NCI-H82 treated with DMSO at 0.1 percent for 48 hours (cell line): ENCODE measurements around the gene MYRIP.

Experiments
- DNase-seq: peaks from one replicate; lab custom pipeline; 2025; ENCODE audit not compliant: unreplicated experiment; lab: John Stamatoyannopoulos, UW

Gene MYRIP

DNA sequence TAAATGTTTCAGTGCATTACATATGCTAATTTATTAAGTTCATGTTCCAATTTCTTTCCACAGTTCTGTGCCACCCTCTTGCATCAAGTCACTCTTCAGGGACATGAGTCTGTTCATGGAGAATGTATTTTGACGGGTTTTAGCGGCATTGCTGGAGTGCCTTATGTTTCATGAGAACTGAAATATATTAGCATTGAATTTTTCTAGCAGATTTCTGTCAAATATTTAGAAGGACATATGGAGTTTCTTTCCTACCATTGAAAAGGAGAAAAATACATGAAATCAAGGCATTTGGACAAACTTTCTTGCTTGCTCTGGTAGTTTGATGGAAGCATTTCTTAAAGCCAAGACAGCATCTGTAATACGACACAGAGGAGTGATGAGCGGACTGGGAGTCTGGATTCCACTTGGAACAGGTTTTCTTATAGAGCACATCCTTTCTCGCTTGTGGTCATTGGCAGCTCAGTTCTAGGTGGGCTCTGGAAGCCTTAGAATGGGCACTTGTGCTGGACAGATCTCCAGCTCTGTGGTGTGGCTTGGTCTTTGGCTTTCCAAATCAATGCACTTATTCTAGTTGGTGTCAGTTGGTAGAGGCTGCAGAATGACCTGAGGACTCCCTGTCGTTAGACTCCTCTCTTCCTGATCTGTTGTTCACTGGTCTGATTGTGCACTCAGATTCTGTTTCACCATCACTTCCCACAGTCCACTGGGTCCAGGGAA is 415.5 kb downstream of the MYRIP start:
- no peak for DNase-seq

DNA sequence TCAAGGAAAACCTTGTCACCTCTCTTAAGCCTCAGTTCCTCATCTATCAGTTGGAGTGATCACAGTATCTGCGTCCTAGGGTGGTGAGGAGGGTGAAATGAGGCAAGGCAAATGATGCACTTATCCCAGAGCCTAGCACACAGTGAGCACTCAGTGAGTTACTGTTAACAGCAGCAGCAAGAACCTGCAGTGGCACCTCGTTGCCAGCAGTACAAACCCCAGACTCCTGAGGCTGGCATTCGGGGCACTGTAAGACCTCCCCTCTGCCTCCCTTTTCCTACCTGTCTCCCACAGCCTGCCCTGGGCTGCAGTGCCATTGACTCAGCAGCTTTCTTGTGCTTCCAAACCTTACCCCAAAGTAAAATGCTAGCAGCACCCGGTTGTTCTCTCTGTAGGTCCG is 417.2 kb downstream of the MYRIP start:
- no peak for DNase-seq

DNA sequence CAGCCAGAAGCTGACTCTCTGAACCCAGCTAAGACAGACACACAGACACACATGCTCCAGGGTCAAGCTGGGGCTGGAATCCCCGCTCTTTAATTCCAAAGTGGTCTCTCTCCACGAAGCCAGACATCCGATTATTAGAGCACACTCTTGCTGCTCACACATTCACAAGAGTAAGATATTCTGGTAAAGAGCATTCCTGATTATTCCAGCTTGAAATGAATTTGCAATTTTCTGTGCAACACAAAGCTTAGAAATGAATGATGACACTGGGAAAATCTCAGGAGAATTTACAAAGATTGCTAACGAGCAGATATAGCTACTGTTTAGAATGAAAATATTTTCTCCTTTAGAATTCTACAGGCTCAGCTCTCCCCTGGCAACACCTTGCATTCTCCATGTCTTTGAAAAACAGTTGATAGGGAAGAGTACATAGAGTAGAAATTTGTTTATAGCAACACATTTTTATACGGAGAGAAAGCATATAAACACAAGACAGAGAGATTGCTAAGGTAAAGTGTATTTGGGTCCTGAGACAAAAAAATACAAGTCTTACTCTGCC is 419.5 kb downstream of the MYRIP start:
- DNase-seq, result no peak

DNA sequence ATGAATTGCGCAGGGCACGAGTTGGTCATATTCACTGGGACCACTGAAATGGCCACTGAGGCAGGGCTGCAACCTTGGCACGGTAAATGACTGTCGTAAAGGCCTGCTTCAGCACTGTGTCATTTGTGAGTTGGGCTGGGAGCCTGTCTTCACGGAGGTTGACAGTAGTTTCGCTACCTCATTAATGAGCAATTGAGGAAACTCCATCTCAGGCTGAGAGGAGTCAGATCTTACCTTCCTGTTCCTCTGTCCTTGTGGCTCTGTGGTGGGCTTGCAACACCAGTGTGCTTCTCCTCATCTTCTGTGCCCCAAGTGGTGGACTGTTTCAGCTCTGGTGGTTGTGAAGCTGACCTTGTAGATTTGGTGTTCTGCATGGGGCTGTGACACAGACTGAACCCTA is 420.0 kb downstream of the MYRIP start:
- DNase-seq, result no peak

DNA sequence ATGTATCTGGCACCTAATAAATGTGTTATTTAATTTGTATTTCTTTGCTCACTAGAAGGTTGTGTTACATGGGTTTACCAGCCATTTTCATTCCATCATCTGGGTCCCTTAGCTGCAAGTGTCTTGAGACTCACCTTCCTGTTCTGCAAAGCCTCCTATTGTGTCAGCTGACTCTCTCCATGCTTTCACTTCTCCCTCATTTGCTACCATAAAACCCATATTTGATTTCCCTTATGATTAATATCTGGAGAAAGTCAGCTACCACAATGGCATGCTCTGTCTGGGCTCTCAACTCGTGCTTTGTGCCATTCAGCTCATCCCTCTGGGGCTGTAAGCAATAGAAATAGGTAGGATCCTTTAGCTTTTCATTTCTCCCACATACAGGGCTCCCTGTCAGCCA is 420.6 kb downstream of the MYRIP start:
- no peak for DNase-seq

DNA sequence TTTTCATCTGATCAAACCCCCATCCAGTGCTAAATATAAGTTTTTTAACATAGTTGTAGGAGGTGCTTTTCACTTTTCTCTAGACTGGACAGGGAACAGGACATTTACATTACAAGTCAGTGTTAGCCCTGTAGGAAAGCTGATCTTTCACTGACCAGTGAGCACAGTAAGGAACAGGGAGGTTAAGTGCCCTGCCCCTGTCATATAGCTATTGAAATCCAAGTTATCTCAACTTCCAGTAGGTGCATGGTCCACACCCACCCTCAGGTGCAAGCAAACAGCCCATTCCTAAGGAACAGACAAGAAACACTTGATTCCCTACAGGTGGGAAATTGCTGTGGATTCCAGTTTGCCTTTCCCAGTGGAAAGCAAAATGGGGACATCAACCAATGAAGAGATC is 421.0 kb downstream of the MYRIP start:
- DNase-seq, result no peak

DNA sequence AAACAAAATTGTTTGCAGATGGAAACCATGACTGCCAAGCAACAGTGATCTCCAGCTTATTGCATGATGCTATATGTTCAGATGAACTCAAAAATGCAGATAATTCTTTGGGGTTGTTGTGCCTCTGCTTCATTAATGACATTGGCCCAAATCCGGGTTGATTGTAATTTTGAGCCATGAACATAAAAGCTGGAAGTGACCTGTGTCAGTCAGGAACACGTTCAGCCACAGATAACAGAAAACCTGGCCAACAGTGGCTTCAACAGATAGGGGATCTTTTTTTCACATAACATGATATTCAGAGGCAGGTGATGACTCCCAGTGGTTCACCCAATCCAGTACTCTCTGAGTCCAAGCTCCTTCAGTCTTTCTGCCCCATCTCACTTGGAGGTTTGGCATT is 423.2 kb downstream of the MYRIP start:
- DNase-seq, result no peak

DNA sequence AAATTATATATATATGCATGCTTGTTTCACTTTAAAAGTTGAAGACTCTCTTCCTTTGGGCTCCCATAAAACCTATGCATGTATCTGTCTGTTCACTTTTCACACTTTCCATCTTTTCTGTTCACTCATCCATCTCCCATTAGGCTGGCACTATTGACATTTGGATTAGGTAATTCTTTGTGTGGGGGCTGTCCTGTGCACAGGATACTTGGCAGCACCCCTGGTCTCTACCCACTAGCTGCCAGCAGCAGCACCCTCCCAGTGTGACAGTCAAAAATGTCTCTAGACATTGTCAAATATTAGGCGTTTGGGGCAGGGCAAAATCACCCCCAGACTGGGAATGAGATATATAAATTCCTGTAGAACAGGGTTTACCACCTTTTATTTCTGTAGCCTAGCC is 427.8 kb downstream of the MYRIP start:
- DNase-seq, result no peak

DNA sequence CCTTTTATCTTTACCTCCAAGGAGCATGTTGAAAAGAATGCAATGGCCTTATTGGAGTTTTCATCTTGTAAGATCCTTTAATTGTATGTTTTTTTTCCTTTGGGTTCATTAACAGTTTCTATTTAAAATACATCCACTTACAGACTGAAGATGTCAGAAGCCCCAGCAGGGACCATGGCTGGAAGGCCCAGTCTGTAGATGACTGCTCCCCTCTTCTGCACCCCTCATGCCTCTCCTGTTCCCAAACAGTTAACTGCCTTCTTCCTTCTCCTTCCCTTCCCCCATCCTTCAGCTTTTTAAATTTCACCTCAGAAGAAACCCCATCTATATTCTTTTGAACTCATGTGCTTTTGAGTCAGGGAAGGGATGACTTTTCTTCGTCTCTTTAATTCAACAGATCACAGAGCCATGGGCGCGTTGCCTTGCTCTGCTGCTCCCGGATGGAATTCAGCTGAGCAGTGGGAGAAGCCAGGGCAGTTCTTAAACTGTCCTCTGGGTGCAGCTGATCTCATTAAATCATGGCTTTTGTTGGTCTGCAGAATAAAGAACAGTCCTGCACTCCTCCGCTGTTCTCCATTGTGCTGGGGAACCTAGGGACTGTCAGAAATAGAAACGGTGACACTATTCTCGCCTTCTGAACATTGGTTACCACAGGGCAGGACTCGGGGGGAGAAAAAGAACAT is 428.6 kb downstream of the MYRIP start:
- no peak for DNase-seq

DNA sequence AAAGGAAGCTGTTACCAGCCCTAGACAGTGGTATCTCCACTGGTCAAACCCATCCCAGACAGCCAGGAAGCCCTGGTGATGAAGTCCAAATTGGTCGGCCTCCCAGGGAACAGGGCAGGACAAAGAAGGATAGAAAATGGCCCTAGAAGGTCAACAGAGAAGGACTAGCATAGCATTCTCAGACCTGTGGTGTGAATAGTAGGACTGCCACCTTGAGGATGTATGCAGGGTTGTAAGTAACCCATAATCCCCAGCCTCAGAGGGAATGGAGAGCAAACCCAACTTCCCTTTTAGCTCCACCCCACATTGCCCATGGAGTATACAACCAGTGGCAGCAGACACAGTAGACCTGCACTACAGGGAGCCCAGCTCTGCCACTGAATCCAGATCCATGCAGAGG is 431.5 kb downstream of the MYRIP start:
- DNase-seq, result no peak

DNA sequence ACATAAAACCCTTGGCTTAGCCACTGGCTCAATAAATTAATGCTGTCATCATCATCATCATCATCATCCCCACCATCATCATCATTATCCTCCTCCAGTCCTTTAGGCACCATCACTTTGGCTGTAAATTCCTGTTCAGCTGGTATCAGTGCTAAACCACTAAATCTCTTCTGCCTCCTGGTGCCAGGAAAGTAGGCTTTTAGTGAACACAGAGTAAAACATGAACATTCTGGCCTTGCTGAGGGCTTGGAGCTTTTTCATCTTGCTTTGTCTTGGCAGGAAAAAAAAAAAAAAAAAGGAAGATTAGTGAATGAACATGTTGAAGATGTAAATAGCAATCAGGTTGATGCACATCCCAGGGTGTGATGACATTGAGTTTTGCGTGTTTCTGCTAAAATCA is 432.8 kb downstream of the MYRIP start:
- no peak for DNase-seq

DNA sequence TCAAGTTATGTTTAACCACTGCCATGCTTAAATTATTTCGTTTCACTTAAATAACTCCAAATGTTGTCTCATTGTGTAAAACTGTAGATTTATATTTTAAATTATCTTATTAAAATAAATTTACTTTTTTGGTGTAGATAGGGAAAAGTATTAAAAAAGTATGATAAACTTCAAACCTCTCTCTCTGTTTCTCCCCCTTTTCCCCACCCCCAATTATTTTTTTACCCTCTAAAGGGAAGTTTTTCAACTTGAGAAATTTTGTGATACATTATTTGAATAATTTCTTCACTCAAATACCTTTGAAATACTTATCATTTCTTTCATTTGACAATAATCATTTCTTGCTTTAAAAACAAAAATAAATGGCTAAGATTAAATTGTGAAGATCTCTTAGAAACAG is 433.2 kb downstream of the MYRIP start:
- DNase-seq, result no peak

DNA sequence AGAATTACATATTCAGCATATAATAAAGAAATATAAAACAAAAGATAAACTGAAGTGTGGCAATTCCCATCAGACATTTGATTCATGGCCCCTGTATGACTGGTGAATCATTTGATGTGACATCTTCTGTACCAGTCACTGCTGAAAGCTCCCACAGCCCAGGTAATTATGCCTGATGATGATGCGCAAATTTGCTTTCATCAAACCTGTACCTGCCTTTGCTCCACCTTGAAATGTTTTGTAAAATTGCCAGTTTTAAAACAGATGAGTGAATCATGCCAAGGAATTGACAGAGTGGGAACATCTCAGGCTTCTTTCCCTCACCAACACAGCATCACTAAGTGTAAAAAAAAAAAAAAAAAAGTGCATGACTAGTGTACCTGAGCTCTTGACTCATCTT is 433.6 kb downstream of the MYRIP start:
- no peak for DNase-seq

DNA sequence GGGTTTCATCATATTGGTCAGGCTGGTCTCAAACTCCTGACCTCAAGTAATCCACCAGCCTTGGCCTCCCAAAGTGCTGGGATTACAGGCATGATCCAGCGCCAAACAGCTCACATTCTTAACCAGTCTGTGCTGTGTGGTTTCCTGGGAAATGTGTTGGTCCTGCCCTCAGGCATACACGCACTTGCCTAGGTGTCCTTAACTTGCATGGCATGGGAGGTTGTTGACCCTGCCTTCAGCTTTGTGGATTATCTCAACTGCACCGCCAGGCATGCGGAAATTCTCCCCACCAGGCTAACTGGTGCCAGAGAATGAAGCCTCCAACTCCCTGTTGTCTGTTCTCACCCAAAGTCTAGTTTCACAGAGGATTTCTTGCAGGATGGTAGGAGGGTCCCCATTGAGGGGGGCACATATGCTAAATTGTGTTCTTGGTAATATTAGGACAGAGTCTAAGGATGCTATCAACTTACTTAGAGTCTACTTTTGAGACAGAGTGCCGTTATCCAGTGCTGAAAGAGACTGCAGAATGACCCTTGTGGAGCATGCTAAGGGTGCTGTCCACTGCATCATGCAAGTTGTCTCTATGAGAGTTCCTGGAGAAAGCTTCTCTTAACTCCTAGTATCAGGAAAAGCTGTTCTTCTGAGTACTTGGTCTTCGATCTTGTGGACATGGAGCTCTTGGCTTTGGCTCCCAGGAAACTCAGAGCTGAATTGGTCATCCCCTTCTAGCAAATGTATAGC is 438.5 kb downstream of the MYRIP start:
- DNase-seq, result no peak

DNA sequence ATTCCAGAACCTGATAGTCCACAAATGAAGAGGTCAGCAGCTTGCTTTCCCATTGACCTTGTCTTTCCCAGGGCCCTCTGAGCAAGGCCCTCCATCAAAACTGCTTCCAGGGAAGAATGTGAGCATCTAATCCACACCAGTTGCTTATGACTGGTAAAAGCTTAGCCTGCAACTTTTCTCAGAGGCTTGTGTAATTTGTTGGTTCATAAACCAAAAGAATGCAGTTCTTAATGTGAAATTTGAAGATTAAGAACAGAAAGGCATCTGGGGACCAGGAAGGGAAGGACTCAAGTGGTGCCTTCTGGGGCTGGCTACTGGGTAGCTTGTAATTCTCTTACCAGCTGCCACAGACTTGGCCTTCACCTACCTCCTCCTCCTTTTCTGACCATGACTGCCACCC is 439.2 kb downstream of the MYRIP start:
- DNase-seq, result no peak

DNA sequence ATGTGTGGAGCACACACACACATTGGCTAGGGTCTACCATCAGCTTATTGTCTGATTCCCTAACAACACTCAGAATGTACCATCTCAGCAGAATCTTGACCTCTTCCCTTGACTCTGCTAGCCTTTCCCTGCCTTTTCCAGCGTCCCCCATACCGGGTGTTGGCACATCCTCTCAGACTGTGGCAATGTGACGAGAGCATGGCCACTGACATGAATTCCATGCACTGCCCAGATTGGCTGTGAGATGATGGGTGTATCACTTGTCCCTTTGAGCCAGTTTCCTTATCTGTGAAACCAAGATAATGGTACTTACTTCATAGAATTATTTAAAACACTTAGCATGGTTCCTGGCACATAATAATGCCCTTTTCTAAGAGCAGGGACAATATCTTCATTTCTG is 439.8 kb downstream of the MYRIP start:
- DNase-seq, result no peak

DNA sequence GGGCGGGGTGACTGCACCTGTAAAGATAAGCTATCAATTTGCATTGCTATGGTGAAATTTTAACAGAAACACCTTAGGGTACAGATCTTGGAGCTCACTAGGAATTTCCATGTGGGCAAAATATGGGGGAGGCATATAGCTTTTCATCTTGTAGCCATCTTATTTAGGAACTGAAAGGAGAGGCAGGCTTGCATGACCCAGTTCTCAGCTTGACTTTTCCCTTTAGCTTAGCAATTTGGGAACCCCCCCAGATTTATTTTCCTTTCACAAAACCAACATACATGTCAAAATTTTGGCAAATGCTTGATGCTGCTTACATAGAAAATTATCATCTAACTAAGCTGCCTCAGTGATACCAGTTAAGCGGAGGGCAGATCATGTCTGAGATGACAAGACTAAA is 445.1 kb downstream of the MYRIP start:
- no peak for DNase-seq

DNA sequence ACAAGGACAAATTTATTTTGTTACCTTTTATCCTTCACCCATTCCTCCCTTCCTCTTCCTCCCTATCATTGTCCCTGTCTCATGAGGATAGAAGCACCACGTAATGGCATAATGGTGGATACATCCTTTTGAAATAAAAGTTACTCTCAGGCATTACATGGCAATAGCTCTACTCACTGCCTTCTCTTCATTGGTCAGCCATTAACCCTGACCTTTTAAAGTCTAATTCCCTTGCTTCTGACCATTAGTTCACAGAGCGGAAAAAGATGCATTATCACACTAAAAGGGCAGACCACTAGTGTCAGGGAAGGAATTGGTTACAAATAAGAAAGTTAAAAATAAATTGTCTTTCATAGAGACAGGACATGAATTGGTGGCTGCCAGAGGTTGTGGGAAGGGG is 445.5 kb downstream of the MYRIP start:
- no peak for DNase-seq

DNA sequence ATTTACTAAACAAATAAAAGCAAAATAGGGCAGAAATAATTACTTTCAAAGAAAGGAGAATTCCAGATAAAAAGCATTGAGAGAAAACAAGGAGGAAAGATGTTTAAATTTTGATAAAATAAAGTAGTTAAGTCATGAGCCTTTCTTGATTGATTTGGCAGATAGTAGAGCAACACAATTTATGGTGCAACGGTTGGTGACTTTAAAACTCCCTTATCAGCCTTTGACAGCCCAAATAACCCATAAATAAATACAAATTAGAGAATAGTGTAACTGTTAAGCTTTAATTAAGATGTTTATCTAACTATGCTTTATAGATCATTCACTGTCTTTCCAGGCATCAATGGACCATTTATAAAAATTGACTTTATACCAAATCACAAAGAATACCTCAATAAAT is 446.1 kb downstream of the MYRIP start:
- DNase-seq, result no peak

DNA sequence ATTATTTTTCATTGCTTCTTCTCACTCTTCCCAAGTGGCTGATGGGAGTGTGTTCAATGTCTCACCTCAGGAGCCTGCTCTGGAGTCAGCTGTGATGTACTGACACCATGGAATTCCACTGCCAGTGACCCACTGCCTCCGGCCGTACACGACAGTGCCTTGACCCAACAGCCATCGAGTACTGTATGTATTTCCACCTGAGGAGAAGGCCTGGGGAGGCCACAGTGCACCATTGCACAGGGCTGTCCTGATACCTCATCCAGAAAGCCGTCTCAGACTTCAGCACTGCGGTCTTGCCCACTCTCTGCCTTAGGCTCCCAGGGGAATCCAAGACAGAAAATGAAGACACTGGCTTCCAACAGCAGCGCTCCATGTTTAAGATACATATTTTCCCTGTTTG is 448.7 kb downstream of the MYRIP start:
- no peak for DNase-seq

DNA sequence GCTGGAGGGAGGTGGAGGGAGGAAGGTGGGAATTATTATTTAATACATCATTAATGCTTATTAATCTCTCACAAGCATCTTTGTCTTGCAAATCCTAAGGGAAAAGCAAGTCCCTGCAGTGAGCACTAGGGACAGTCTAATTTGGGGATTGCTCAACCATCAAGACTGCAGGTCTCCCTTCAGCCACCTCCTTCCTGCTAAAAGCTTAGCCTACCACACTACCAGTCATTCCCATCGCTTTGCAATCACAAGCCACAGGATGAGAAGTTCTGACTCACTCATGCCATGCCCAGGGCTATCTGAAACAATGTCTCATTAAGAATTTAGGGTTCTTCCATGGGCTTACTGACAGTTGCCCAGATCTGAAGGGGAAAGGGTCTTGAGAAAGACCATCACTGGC is 449.1 kb downstream of the MYRIP start:
- no peak for DNase-seq

DNA sequence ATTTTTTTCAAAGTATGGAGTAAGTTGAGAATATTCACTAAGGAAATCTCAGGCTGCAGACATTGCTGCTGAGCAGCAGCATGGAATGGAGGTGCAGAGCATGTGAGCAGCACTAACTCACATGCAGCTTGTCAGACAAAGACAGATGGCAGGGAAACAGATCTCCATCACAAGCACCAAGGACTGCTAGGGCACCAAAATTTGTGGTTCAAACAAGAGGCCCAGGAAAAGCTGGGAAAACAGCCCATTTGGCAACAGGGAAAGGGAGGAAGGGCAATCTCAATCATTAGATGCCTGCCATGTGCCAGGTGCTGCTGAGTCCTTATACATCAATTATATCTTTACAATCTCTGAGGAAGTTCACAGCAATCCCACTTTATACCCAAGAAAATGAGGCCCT is 452.9 kb downstream of the MYRIP start:
- no peak for DNase-seq
